Measurements from ENCODE around the gene ZNF667. TPM values are rescaled to one million over a fixed set of nuclear protein-coding genes. Genes with fewer than 3 reads are reported as not detected.

ZNF667 gene
- total RNA-seq, 1 experiment from 2014 or later = 3.2 TPM

- peaks cover 50% of the 10 kb centered on the region for H3K36me3 ChIP-seq (ENCODE audit: low read depth, low read length)
- TF ChIP-seq EZH2 (IDR thresholded peaks at IDR 0.05; ENCODE audit: low read length, unreplicated experiment) (no peak), EZH2phosphoT487 (IDR thresholded peaks at IDR 0.05; ENCODE audit: borderline replicate concordance, low read length) (no peak)
- TF ChIP-seq, protein P1, sequence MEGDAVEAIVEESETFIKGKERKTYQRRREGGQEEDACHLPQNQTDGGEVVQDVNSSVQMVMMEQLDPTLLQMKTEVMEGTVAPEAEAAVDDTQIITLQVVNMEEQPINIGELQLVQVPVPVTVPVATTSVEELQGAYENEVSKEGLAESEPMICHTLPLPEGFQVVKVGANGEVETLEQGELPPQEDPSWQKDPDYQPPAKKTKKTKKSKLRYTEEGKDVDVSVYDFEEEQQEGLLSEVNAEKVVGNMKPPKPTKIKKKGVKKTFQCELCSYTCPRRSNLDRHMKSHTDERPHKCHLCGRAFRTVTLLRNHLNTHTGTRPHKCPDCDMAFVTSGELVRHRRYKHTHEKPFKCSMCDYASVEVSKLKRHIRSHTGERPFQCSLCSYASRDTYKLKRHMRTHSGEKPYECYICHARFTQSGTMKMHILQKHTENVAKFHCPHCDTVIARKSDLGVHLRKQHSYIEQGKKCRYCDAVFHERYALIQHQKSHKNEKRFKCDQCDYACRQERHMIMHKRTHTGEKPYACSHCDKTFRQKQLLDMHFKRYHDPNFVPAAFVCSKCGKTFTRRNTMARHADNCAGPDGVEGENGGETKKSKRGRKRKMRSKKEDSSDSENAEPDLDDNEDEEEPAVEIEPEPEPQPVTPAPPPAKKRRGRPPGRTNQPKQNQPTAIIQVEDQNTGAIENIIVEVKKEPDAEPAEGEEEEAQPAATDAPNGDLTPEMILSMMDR (conservative IDR thresholded peaks at IDR 0.05; ENCODE audit: low read depth, low read length) = no peak
- no TSS peak for BruUV-seq (replicated peaks)
- H3K9me2 ChIP-seq (replicated peaks; ENCODE audit: low read length) = no peaks in the 10 kb centered on the region
- no peak overlapping the region for H3K27ac ChIP-seq (ENCODE audit: low read length)
- H3K4me3 ChIP-seq (ENCODE audit: low read length) = peak overlapping the region; percentile 65
- H3K4me1 ChIP-seq (ENCODE audit: insufficient read depth, low read length) = no peaks in the 10 kb centered on the region
- no peaks in the 10 kb centered on the region for H3K27me3 ChIP-seq (ENCODE audit: low read length)
- intact Hi-C loops (cut with micrococcal nuclease) = loop anchor here (5.0 kb wide), 1 partner anchor 334 kb away; the partner anchor contains the start of gene ZNF444
- no peak overlapping the region for H3K9ac ChIP-seq (ENCODE audit: low read length)
- H4K20me1 ChIP-seq (ENCODE audit: low read length) = no peaks in the 10 kb centered on the region
- DNase-seq (no peak), ATAC-seq (no peak)
- H3K9me3 ChIP-seq (ENCODE audit: low read length) = peaks cover 60% of the 10 kb centered on the region
- CTCF ChIA-PET = no interaction called here
- H3K79me2 ChIP-seq (ENCODE audit: low read length) = peaks cover 31% of the 10 kb centered on the region
- H2AFZ ChIP-seq (ENCODE audit: low read length) = no peak overlapping the region
- POLR2A ChIA-PET (ENCODE audit: unreplicated experiment) = no interaction called here
- no peaks in the 10 kb centered on the region for H3F3A ChIP-seq (ENCODE audit: low read length, unreplicated experiment)
- H3K4me2 ChIP-seq (ENCODE audit: low read length) = peak overlapping the region; percentile 91; the same call in 1 of the 2 replicates
These were observed 1.1 kb downstream of the ZNF667 start for GRCh38 chr19:56476093-56476492.

GRCh38 chr19:56474308-56474707 is 2.8 kb downstream of the ZNF667 start:
- no peak for TF ChIP-seq EZH2phosphoT487 (IDR thresholded peaks at IDR 0.05; ENCODE audit: borderline replicate concordance, low read length)
- TF ChIP-seq, protein P1 (conservative IDR thresholded peaks at IDR 0.05; ENCODE audit: low read depth, low read length) = no peak
- no peak for TF ChIP-seq EZH2 (IDR thresholded peaks at IDR 0.05; ENCODE audit: low read length, unreplicated experiment)
- ATAC-seq (no peak), DNase-seq (no peak)
- no peaks in the 10 kb centered on the region for H3K4me1 ChIP-seq (ENCODE audit: insufficient read depth, low read length)
- H3F3A ChIP-seq (ENCODE audit: low read length, unreplicated experiment) = no peaks in the 10 kb centered on the region
- no peak overlapping the region for H3K27ac ChIP-seq (ENCODE audit: low read length)
- no peaks in the 10 kb centered on the region for H4K20me1 ChIP-seq (ENCODE audit: low read length)
- no TSS peak for BruUV-seq (replicated peaks)
- H3K79me2 ChIP-seq (ENCODE audit: low read length) = peaks cover 26% of the 10 kb centered on the region
- peaks cover 51% of the 10 kb centered on the region for H3K36me3 ChIP-seq (ENCODE audit: low read depth, low read length)
- H3K9me2 ChIP-seq (replicated peaks; ENCODE audit: low read length) = no peaks in the 10 kb centered on the region
- intact Hi-C loops (cut with micrococcal nuclease) = no loop called here
- ChIA-PET POLR2A (ENCODE audit: unreplicated experiment) (no interaction called here), CTCF (no interaction called here)
- H3K9me3 ChIP-seq (ENCODE audit: low read length) = peaks cover 61% of the 10 kb centered on the region
- no peak overlapping the region for H3K4me3 ChIP-seq (ENCODE audit: low read length)
- no peak overlapping the region for H3K9ac ChIP-seq (ENCODE audit: low read length)
- H2AFZ ChIP-seq (ENCODE audit: low read length) = no peak overlapping the region
- H3K4me2 ChIP-seq (ENCODE audit: low read length) = no peak overlapping the region
- no peaks in the 10 kb centered on the region for H3K27me3 ChIP-seq (ENCODE audit: low read length)

- no peak overlapping the region for H3K9ac ChIP-seq (ENCODE audit: low read length)
- H3K36me3 ChIP-seq (ENCODE audit: low read depth, low read length) = peaks cover 31% of the 10 kb centered on the region
- intact Hi-C loops (cut with micrococcal nuclease) = no loop called here
- TF ChIP-seq EZH2 (IDR thresholded peaks at IDR 0.05; ENCODE audit: low read length, unreplicated experiment) = no peak
- TF ChIP-seq, protein P1 (conservative IDR thresholded peaks at IDR 0.05; ENCODE audit: low read depth, low read length) = no peak
- ATAC-seq (no peak), DNase-seq (no peak)
- no peak overlapping the region; the same call in 1 of the 2 replicates for H3K4me3 ChIP-seq (ENCODE audit: low read length)
- no peaks in the 10 kb centered on the region for H3K79me2 ChIP-seq (ENCODE audit: low read length)
- H3K9me2 ChIP-seq (replicated peaks; ENCODE audit: low read length) = no peaks in the 10 kb centered on the region
- H3K4me1 ChIP-seq (ENCODE audit: insufficient read depth, low read length) = no peaks in the 10 kb centered on the region
- H3F3A ChIP-seq (ENCODE audit: low read length, unreplicated experiment) = no peaks in the 10 kb centered on the region
- BruUV-seq (replicated peaks) = no TSS peak
- H3K27me3 ChIP-seq (ENCODE audit: low read length) = no peaks in the 10 kb centered on the region
- POLR2A ChIA-PET (ENCODE audit: unreplicated experiment) = no interaction called here
- H3K9me3 ChIP-seq (ENCODE audit: low read length) = peaks cover 78% of the 10 kb centered on the region
- H3K27ac ChIP-seq (ENCODE audit: low read length) = no peak overlapping the region
- no peaks in the 10 kb centered on the region for H4K20me1 ChIP-seq (ENCODE audit: low read length)
- no peak overlapping the region for H3K4me2 ChIP-seq (ENCODE audit: low read length)
- CTCF ChIA-PET = no interaction called here
- no peak overlapping the region for H2AFZ ChIP-seq (ENCODE audit: low read length)
These were observed 35.8 kb downstream of the ZNF667 start for GRCh38 chr19:56441206-56441792.
